Mesenchymal stem cell (in vitro differentiated cells and primary cell): ENCODE results near the gene CERS6.

Experiments
- DNase-seq: peaks from one replicate; pipeline ENCODE4 v3.0.0-alpha.2; 2013
- H2AFZ ChIP-seq: one replicate; pipeline ENCODE4 v1.6.1; 2013; ENCODE audit warnings: low read depth, mild to moderate bottlenecking, control low read depth, inconsistent platforms, low read length, moderate library complexity
- H2AK5ac ChIP-seq: 2 replicates; pipeline ENCODE4 v1.6.1; 2013; ENCODE audit warnings: low read length, moderate library complexity, mild to moderate bottlenecking, inconsistent platforms; ENCODE audit not compliant: severe bottlenecking
- H2BK120ac ChIP-seq: one replicate; pipeline ENCODE4 v1.6.1; 2013; ENCODE audit warnings: low read depth, mild to moderate bottlenecking, inconsistent platforms, low read length, moderate library complexity
- H2BK12ac ChIP-seq, 2 experiments: one replicate each; pipeline ENCODE4 v1.6.1; 2013; ENCODE audit warnings: inconsistent platforms in 2 of 2, low read length in 2 of 2, mild to moderate bottlenecking in 2 of 2, moderate library complexity in 2 of 2, control low read depth in 1 of 2
- H2BK15ac ChIP-seq: one replicate; pipeline ENCODE4 v1.6.1; 2013; ENCODE audit warnings: mild to moderate bottlenecking, low read depth, inconsistent platforms; ENCODE audit not compliant: poor library complexity, severe bottlenecking
- H2BK5ac ChIP-seq: 2 replicates; pipeline ENCODE4 v1.6.1; 2013; ENCODE audit warnings: low read depth, mild to moderate bottlenecking, low read length, control low read depth, inconsistent platforms; ENCODE audit not compliant: poor library complexity, severe bottlenecking
- H3K14ac ChIP-seq, 2 experiments: one replicate each; pipeline ENCODE4 v1.6.1; 2013; ENCODE audit warnings: inconsistent platforms in 2 of 2, low read length in 2 of 2, control low read depth in 1 of 2, mild to moderate bottlenecking in 1 of 2, moderate library complexity in 1 of 2
- H3K18ac ChIP-seq, 2 experiments: one replicate each; pipeline ENCODE4 v1.6.1; 2013; ENCODE audit warnings: inconsistent platforms in 2 of 2, low read length in 2 of 2, control low read depth in 1 of 2, low read depth in 1 of 2, mild to moderate bottlenecking in 1 of 2
- H3K23ac ChIP-seq, 2 experiments: one replicate each; pipeline ENCODE4 v1.6.1; 2013; ENCODE audit warnings: inconsistent platforms in 2 of 2, low read length in 2 of 2, mild to moderate bottlenecking in 2 of 2, moderate library complexity in 2 of 2, control low read depth in 1 of 2
- H3K27ac ChIP-seq: 2 replicates; pipeline ENCODE4 v1.5.1; 2013; ENCODE audit warnings: mild to moderate bottlenecking, moderate library complexity, low read length, control low read depth, inconsistent platforms; ENCODE audit not compliant: poor library complexity, severe bottlenecking
- H3K27me3 ChIP-seq, 2 experiments: 2 replicates each; pipeline versions ENCODE4 v1.6.1 to v1.7.0; 2013; ENCODE audit warnings: low read length in 2 of 2, mild to moderate bottlenecking in 2 of 2, moderate library complexity in 2 of 2, control low read depth in 1 of 2, inconsistent platforms in 1 of 2; ENCODE audit not compliant: control insufficient read depth in 1 of 2, insufficient read depth in 1 of 2
- H3K36me3 ChIP-seq, 2 experiments: 2 replicates each; pipeline versions ENCODE4 v1.6.1 to v1.7.0; 2013; ENCODE audit warnings: low read length in 2 of 2, control low read depth in 1 of 2, inconsistent platforms in 1 of 2, low read depth in 1 of 2, mild to moderate bottlenecking in 1 of 2; ENCODE audit not compliant: insufficient read depth in 2 of 2, control insufficient read depth in 1 of 2
- H3K4ac ChIP-seq, 2 experiments: one replicate each; pipeline ENCODE4 v1.6.1; 2013; ENCODE audit warnings: inconsistent platforms in 2 of 2, low read length in 2 of 2, mild to moderate bottlenecking in 2 of 2, moderate library complexity in 2 of 2, control low read depth in 1 of 2, low read depth in 1 of 2
- H3K4me1 ChIP-seq: 2 replicates; pipeline ENCODE4 v1.6.1; 2013; ENCODE audit warnings: low read depth, low read length, control low read depth; ENCODE audit not compliant: control insufficient read depth, insufficient read depth
- H3K4me2 ChIP-seq: 2 replicates; pipeline ENCODE4 v1.6.1; 2013; ENCODE audit warnings: low read length, mild to moderate bottlenecking, inconsistent platforms; ENCODE audit not compliant: poor library complexity, severe bottlenecking
- H3K4me3 ChIP-seq, 2 experiments: 2 replicates each; pipeline versions ENCODE4 v1.5.1 to v1.7.0; 2013; ENCODE audit warnings: low read length in 2 of 2, mild to moderate bottlenecking in 2 of 2, control low read depth in 1 of 2, low read depth in 1 of 2; ENCODE audit not compliant: insufficient read depth in 1 of 2
- H3K79me1 ChIP-seq: replicated peaks from 2 replicates; pipeline ENCODE4 v1.6.1; 2013; ENCODE audit warnings: mild to moderate bottlenecking, control low read depth, low read length, inconsistent platforms; ENCODE audit not compliant: poor library complexity, severe bottlenecking
- H3K9ac ChIP-seq: 2 replicates; pipeline ENCODE4 v1.7.0; 2013; ENCODE audit warnings: mild to moderate bottlenecking, low read length, moderate library complexity
- H3K9me3 ChIP-seq: 2 replicates; pipeline ENCODE4 v1.7.0; 2013; ENCODE audit warnings: mild to moderate bottlenecking, low read length; ENCODE audit not compliant: control insufficient read depth
- H4K8ac ChIP-seq: one replicate; pipeline ENCODE4 v1.6.1; 2013; ENCODE audit warnings: inconsistent platforms, mild to moderate bottlenecking, low read length, moderate library complexity
- H4K91ac ChIP-seq: one replicate; pipeline ENCODE4 v1.6.1; 2013; ENCODE audit warnings: mild to moderate bottlenecking, low read length, inconsistent platforms
- WGBS: methylation state at CpG from one replicate; pipeline ENCODE4 v1.1.7; 2013; ENCODE audit warnings: mixed read lengths; 5-methylcytosine and 5-hydroxymethylcytosine counted together

Gene CERS6

DNA sequence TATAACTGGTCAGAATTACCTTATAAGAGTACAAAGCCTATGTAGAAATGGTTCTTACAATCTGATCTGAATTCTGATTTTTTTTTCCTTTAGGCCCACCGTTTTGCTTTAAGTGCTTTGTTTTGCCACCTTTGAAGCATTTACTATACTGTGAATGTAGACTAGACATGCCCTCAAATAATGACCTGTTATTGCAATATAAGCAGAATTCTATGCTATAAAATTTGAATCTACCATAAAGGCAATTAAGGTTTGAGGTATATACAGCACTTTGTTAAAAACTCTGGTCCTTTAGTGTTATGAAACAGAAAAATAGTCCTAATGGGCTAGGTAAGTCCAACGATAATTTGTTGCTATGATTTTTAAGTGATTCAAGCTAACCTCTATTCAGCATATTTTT is 259.8 kb downstream of the CERS6 start:
- no peak overlapping the region for H3K18ac ChIP-seq
- no peak overlapping the region for H2AK5ac ChIP-seq
- H2BK5ac ChIP-seq = no peak overlapping the region
- no peak overlapping the region for H4K8ac ChIP-seq
- H2BK12ac ChIP-seq = no peak overlapping the region
- no peak overlapping the region for H2BK15ac ChIP-seq
- no peak overlapping the region for H3K4me2 ChIP-seq
- peaks cover 3% of the 10 kb centered on the region for H3K79me1 ChIP-seq
- no CpG with 5 or more reads among the region's 2 CpGs for WGBS
- H3K4me3 ChIP-seq = no peak overlapping the region
- H2BK120ac ChIP-seq = no peak overlapping the region
- no peaks in the 10 kb centered on the region for H3K4me1 ChIP-seq
- H3K27me3 ChIP-seq = no peaks in the 10 kb centered on the region
- H3K14ac ChIP-seq = no peak overlapping the region
- peaks cover 0 to 3% of the 10 kb centered on the region in 2 experiments for H3K36me3 ChIP-seq
- H3K9me3 ChIP-seq = no peaks in the 10 kb centered on the region
- H3K23ac ChIP-seq = no peak overlapping the region
- H2AFZ ChIP-seq = no peak overlapping the region
- H3K9ac ChIP-seq = no peak overlapping the region
- H3K4ac ChIP-seq = no peak overlapping the region
- no peak for DNase-seq
- no peak overlapping the region for H4K91ac ChIP-seq
- no peak overlapping the region for H3K27ac ChIP-seq

GRCh38 chr2:168716839-168717238 is 260.8 kb downstream of the CERS6 start:
- Histone ChIP-seq H3K18ac (no peak overlapping the region), H3K9ac (no peak overlapping the region), H4K91ac (no peak overlapping the region), H3K36me3 (peaks cover 0 to 3% of the 10 kb centered on the region in 2 experiments), H3K9me3 (no peaks in the 10 kb centered on the region), H2BK5ac (no peak overlapping the region), H3K27ac (no peak overlapping the region), H3K27me3 (no peaks in the 10 kb centered on the region), H2BK12ac (no peak overlapping the region), H3K4me1 (no peaks in the 10 kb centered on the region), H3K4me2 (no peak overlapping the region), H3K79me1 (peaks cover 2% of the 10 kb centered on the region), H3K23ac (no peak overlapping the region), H2BK120ac (no peak overlapping the region), H2AFZ (no peak overlapping the region), H3K4ac (no peak overlapping the region), H3K14ac (no peak overlapping the region), H3K4me3 (no peak overlapping the region), H2AK5ac (no peak overlapping the region), H2BK15ac (no peak overlapping the region), H4K8ac (no peak overlapping the region)
- DNase-seq = no peak

GRCh38 chr2:168717790-168718502 is 261.9 kb downstream of the CERS6 start:
- H2BK15ac ChIP-seq = no peak overlapping the region

GRCh38 chr2:168718622-168719021 is 262.6 kb downstream of the CERS6 start:
- WGBS = 80% methylated on average over 2 of the region's 2 CpGs
- H3K4me3 ChIP-seq = no peak overlapping the region
- no peak overlapping the region for H3K23ac ChIP-seq
- no peak overlapping the region for H4K8ac ChIP-seq
- DNase-seq = no peak
- no peak overlapping the region for H2BK120ac ChIP-seq
- H2BK5ac ChIP-seq = no peak overlapping the region
- H3K14ac ChIP-seq = no peak overlapping the region
- H3K27me3 ChIP-seq = no peaks in the 10 kb centered on the region
- H2AFZ ChIP-seq = no peak overlapping the region
- no peak overlapping the region for H2AK5ac ChIP-seq
- H3K4ac ChIP-seq = no peak overlapping the region
- H3K4me2 ChIP-seq = no peak overlapping the region
- no peak overlapping the region for H2BK15ac ChIP-seq
- no peak overlapping the region for H4K91ac ChIP-seq
- no peak overlapping the region for H3K18ac ChIP-seq
- no peaks in the 10 kb centered on the region for H3K4me1 ChIP-seq
- H3K27ac ChIP-seq = no peak overlapping the region
- H3K9me3 ChIP-seq = no peaks in the 10 kb centered on the region
- no peak overlapping the region for H3K9ac ChIP-seq
- H3K79me1 ChIP-seq = peaks cover 2% of the 10 kb centered on the region
- H3K36me3 ChIP-seq = peaks cover 0 to 3% of the 10 kb centered on the region in 2 experiments
- H2BK12ac ChIP-seq = no peak overlapping the region

More at GRCh38 chr2:168717790-168718502, 261.9 kb downstream of the CERS6 start:
- Histone ChIP-seq H3K4me3 (no peak overlapping the region), H3K79me1 (peaks cover 2% of the 10 kb centered on the region), H3K9ac (no peak overlapping the region), H2AK5ac (no peak overlapping the region), H3K9me3 (no peaks in the 10 kb centered on the region), H3K4me2 (no peak overlapping the region), H3K4me1 (no peaks in the 10 kb centered on the region), H3K23ac (no peak overlapping the region), H3K14ac (no peak overlapping the region), H3K36me3 (peaks cover 0 to 3% of the 10 kb centered on the region in 2 experiments), H3K4ac (no peak overlapping the region), H3K18ac (no peak overlapping the region), H4K8ac (no peak overlapping the region), H3K27ac (no peak overlapping the region), H2BK12ac (no peak overlapping the region), H2BK120ac (no peak overlapping the region), H4K91ac (no peak overlapping the region), H3K27me3 (no peaks in the 10 kb centered on the region), H2AFZ (no peak overlapping the region), H2BK5ac (no peak overlapping the region)
- DNase-seq = no peak
- WGBS = 96% methylated on average over 3 of the region's 3 CpGs
